LNCAP (cell line): Measurements from ENCODE around the gene TNNT3.
A peak's percentile ranks its signal among the peaks of the same experiment; 100 is the strongest.

Source experiments
- CTCF ChIP-seq: fragments of 450-650 bp; IDR thresholded peaks from 2 replicates; pipeline ENCODE4 v1.5.1; 2017; ENCODE audit warnings: mild to moderate bottlenecking

The TNNT3 gene

GRCh38 chr11:1916986-1917522 lies 2.4 kb upstream of the TNNT3 start:
- no peak for TF ChIP-seq CTCF

- peak; percentile 58 for TF ChIP-seq CTCF
These were observed 1.7 kb upstream of the TNNT3 start for GRCh38 chr11:1917523-1918435.

DNA sequence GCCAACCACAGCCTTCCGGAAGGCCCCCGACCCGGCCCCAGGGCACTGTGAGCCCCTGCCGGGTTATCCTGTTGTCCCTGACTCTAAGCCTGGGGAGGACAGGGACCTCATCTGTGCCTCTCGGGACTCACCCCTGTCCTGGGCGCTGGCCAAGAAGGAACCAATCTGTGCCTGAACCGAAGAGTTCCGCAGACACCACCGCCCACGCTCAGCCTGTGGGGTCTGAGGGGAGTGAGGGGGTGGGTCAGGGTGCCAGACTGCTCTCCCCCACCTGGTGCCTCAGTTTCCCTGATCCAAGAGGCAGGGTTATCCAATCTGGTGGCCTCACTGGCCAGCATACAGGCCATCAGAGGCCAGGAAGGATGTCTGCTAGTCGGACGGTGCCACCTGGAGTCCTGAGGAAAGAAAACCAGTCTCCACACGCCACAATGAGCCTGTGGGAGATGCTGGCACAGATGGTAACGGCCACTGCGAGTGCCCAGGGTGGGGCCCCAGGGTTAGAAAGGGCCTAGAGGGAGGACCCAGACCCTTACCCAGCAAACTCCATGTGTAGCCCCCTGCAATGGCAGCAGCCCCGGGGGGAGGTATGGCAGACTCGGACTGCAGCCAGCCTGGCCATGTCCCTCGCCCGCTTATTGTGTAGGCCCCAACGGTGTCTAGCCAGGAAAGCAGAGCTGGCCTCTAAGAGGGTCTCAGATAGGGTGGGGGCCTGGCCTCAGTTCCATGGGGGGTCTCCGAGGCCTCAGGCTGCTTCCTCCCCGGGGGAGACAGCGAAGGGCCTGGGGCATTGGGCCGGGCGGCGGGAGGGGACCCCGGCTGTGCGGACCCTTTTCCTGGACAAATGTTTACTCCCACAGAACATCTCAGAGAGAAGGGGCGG lies 827 bp upstream of the TNNT3 start:
- TF ChIP-seq CTCF, result no peak; the same call in 1 of the 2 replicates

- no peak for TF ChIP-seq CTCF
These were observed 815 bp downstream of the TNNT3 start for GRCh38 chr11:1920128-1920908.

GRCh38 chr11:1920909-1921573 lies 1.5 kb downstream of the TNNT3 start:
- no peak for TF ChIP-seq CTCF

- no peak for TF ChIP-seq CTCF
These were observed 2.2 kb downstream of the TNNT3 start for GRCh38 chr11:1921574-1922141.
